Muscle layer of duodenum (tissue), 2 donors: ENCODE data around the gene GPC1.

Source experiments
- H3K27ac ChIP-seq: one replicate; pipeline ENCODE4 v1.7.0; 2013; ENCODE audit warnings: mild to moderate bottlenecking, low read length
- H3K27me3 ChIP-seq: one replicate; pipeline ENCODE4 v1.7.0; 2013; ENCODE audit warnings: low read depth, mild to moderate bottlenecking, control low read depth, low read length
- H3K36me3 ChIP-seq, 2 donors: one replicate each; pipeline ENCODE4 v1.7.0; 2013; ENCODE audit warnings: low read length in 2 of 2, control low read depth in 1 of 2, mild to moderate bottlenecking in 1 of 2; ENCODE audit not compliant: insufficient read depth in 2 of 2, control insufficient read depth in 1 of 2
- H3K4me1 ChIP-seq, 2 donors: one replicate each; pipeline ENCODE4 v1.7.0; 2013; ENCODE audit warnings: low read length in 2 of 2, mild to moderate bottlenecking in 2 of 2, control low read depth in 1 of 2, moderate library complexity in 1 of 2; ENCODE audit not compliant: insufficient read depth in 2 of 2, control insufficient read depth in 1 of 2
- H3K4me3 ChIP-seq, 2 donors: one replicate each; pipeline ENCODE4 v1.7.0; 2013; ENCODE audit warnings: low read length in 2 of 2, low read depth in 1 of 2, mild to moderate bottlenecking in 1 of 2
- H3K9me3 ChIP-seq, 2 donors: one replicate each; pipeline ENCODE4 v1.7.0; 2013; ENCODE audit warnings: low read length in 2 of 2, control low read depth in 1 of 2, mild to moderate bottlenecking in 1 of 2; ENCODE audit not compliant: control insufficient read depth in 1 of 2
- donor health status: healthy.

Gene GPC1

DNA sequence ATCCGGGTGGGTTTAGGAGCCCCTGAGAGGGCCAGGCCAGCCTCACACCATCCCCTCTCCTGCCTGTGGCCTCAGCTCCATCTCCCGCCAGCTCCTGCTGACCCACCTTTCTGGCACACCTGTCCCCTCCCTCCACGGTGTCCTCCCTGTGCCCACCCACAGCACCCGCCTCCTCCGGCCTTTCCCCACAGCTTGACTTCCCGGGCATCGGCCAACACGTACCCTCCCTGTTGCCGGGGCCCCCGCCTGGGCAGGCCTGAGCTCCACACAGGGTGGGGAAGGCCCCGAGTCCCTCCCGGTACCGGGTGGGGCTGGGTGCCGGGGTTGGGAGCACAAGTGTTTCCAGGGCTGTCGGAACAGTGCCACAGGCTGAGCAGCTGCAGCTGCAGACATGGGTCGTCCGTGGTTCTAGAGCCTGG is 6.5 kb downstream of the GPC1 start:
- Histone ChIP-seq H3K27ac (no peak overlapping the region), H3K9me3 (no peaks in the 10 kb centered on the region), H3K36me3 (peaks cover 0 to 6% of the 10 kb centered on the region in 2 donors), H3K27me3 (peaks cover 10% of the 10 kb centered on the region), H3K4me3 (no peak overlapping the region), H3K4me1 (peaks cover 0 to 13% of the 10 kb centered on the region in 2 donors)

- peaks cover 0 to 2% of the 10 kb centered on the region in 2 donors for H3K4me1 ChIP-seq
- H3K27me3 ChIP-seq = no peaks in the 10 kb centered on the region
- H3K9me3 ChIP-seq = no peaks in the 10 kb centered on the region
- no peak overlapping the region for H3K27ac ChIP-seq
- peaks cover 0 to 6% of the 10 kb centered on the region in 2 donors for H3K36me3 ChIP-seq
- no peak overlapping the region for H3K4me3 ChIP-seq
Observed at GRCh38 chr2:240442891-240443715, 7.6 kb downstream of the GPC1 start.

GRCh38 chr2:240443891-240444301 is 8.4 kb downstream of the GPC1 start:
- Histone ChIP-seq H3K27me3 (no peaks in the 10 kb centered on the region), H3K27ac (no peak overlapping the region), H3K9me3 (no peaks in the 10 kb centered on the region), H3K4me1 (no peaks in the 10 kb centered on the region), H3K4me3 (no peak overlapping the region), H3K36me3 (peaks cover 0 to 6% of the 10 kb centered on the region in 2 donors)

DNA sequence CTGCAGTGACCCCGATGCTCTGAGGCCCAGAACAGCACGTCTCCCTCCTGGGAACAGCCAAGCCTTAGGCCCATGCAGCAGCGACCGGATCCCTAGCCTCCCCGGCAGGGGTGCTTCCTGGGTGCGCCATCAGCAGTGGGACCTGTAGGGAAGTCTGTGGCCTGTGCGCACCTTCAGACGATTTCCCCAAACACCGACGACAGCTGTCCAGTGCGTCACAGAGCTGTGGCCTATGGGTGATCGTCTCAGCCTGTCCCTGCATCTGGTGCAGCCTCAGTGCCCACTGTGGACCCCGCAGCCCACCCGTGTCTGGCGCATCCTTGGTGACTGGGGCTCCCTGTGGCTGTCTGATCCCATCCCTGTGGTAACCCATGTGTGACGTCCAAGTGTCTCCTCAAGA is 9.0 kb downstream of the GPC1 start:
- no peaks in the 10 kb centered on the region for H3K4me1 ChIP-seq
- no peaks in the 10 kb centered on the region for H3K9me3 ChIP-seq
- H3K36me3 ChIP-seq = peaks cover 0 to 6% of the 10 kb centered on the region in 2 donors
- H3K27me3 ChIP-seq = no peaks in the 10 kb centered on the region
- H3K4me3 ChIP-seq = no peak overlapping the region
- H3K27ac ChIP-seq = no peak overlapping the region

GRCh38 chr2:240445961-240446663 is 10.6 kb downstream of the GPC1 start:
- peaks cover 0 to 5% of the 10 kb centered on the region in 2 donors for H3K4me1 ChIP-seq
- H3K27me3 ChIP-seq = no peaks in the 10 kb centered on the region
- H3K4me3 ChIP-seq = no peak overlapping the region
- no peaks in the 10 kb centered on the region for H3K9me3 ChIP-seq
- H3K27ac ChIP-seq = no peak overlapping the region
- H3K36me3 ChIP-seq = peaks cover 0 to 6% of the 10 kb centered on the region in 2 donors

GRCh38 chr2:240446664-240447175 is 11.3 kb downstream of the GPC1 start:
- Histone ChIP-seq H3K27ac (no peak overlapping the region), H3K27me3 (peaks cover under 1% of the 10 kb centered on the region), H3K9me3 (no peaks in the 10 kb centered on the region), H3K36me3 (peaks cover 0 to 6% of the 10 kb centered on the region in 2 donors), H3K4me3 (no peak overlapping the region), H3K4me1 (peaks cover 0 to 11% of the 10 kb centered on the region in 2 donors)

- no peaks in the 10 kb centered on the region for H3K9me3 ChIP-seq
- peaks cover 0 to 17% of the 10 kb centered on the region in 2 donors for H3K4me1 ChIP-seq
- H3K27ac ChIP-seq = no peak overlapping the region
- peaks cover 5% of the 10 kb centered on the region for H3K27me3 ChIP-seq
- peaks cover 0 to 6% of the 10 kb centered on the region in 2 donors for H3K36me3 ChIP-seq
- no peak overlapping the region for H3K4me3 ChIP-seq
Observed at GRCh38 chr2:240447331-240447730, 11.9 kb downstream of the GPC1 start.

DNA sequence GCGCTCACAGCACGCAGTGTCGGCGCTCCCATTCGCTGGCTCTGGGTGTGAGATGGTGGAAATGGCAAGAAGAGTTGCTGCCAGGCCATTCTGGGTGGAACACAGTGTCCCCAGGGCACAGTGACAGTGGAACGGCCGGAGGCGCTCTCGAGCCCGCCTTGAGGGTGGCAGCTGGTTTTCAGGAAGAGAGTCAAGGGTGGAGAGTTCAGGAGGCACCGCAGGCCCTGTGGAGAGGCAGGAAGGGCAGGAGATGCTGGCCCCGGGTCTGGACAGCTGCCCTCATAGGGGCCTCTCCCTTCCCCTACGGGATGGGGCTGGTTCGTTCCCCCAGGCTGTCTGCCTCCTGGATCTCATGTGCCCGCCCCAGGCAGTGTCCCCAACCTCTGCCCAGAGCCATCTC is 12.5 kb downstream of the GPC1 start:
- H3K27ac ChIP-seq = no peak overlapping the region
- peaks cover 0 to 6% of the 10 kb centered on the region in 2 donors for H3K36me3 ChIP-seq
- peaks cover 0 to 18% of the 10 kb centered on the region in 2 donors for H3K4me1 ChIP-seq
- H3K4me3 ChIP-seq = no peak overlapping the region
- peaks cover 5% of the 10 kb centered on the region for H3K27me3 ChIP-seq
- no peaks in the 10 kb centered on the region for H3K9me3 ChIP-seq

DNA sequence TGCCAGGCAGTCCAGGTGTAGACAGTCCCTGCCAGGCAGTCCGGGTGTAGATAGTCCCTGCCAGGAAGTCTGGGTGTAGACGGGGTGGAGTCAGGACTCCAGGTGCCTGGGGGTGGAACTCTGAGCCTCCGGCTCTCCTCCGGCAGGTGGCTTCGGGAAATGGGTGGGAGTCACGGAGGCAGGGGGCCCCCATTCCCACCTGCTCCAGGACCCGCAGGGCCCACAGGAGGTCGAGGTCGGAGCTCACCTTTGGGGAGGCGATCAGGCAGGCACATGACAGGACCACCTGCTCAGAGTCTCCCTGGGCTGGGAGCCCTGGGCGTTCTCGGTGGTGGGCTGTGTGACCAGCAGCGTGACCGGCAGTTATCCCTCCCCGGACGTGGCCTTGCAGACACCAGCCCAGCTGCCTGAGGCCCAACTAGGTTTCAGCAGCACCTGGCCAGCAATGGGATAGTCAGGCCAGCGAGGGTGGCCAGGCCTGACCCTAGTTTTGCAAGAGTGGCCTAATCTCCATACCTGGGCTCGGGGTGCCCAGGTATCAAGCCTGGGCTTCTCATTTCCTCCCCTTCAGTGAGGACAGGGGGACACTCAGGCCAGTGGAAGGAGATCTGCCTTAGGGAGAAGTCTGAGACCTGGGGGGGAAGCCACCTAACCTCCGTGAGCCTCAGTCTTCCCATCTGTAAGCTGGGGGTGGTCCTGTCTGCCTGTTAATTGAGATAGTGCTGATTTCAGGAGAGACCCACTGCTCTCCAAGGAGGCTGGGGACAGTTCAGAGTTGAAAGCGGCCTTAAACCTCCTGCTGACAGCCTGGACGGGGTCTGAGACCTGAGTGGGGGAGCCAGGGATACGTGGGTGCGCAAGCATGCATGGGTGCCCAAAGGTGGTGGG is 13.2 kb downstream of the GPC1 start:
- H3K9me3 ChIP-seq = no peaks in the 10 kb centered on the region
- peaks cover 0 to 6% of the 10 kb centered on the region in 2 donors for H3K36me3 ChIP-seq
- H3K27ac ChIP-seq = no peak overlapping the region
- no peak overlapping the region for H3K4me3 ChIP-seq
- H3K27me3 ChIP-seq = peaks cover 5% of the 10 kb centered on the region
- H3K4me1 ChIP-seq = peaks cover 0 to 18% of the 10 kb centered on the region in 2 donors

GRCh38 chr2:240449764-240450531 is 14.5 kb downstream of the GPC1 start:
- no peak overlapping the region for H3K27ac ChIP-seq
- peaks cover 0 to 6% of the 10 kb centered on the region in 2 donors for H3K36me3 ChIP-seq
- peaks cover 0 to 21% of the 10 kb centered on the region in 2 donors for H3K4me1 ChIP-seq
- no peak overlapping the region for H3K4me3 ChIP-seq
- H3K9me3 ChIP-seq = no peaks in the 10 kb centered on the region
- peaks cover 5% of the 10 kb centered on the region for H3K27me3 ChIP-seq
